IPS-18c (cell line): ENCODE measurements around the gene MAGI2.
"Not testable (repeated sequence)": the region's sequence is repeated elsewhere in the genome, so short reads cannot be mapped to it uniquely, and the experiment has no call there.

ENCODE experiments used
- H3K4me3 ChIP-seq: 2 replicates; pipeline ENCODE4 v1.7.0; 2013; ENCODE audit warnings: low read depth, mild to moderate bottlenecking, low read length, moderate library complexity; ENCODE audit not compliant: insufficient read depth
- H3K9me3 ChIP-seq: one replicate; pipeline ENCODE4 v1.6.1; 2013; ENCODE audit warnings: mild to moderate bottlenecking, low read length, moderate library complexity; ENCODE audit not compliant: control insufficient read depth, insufficient read depth

Gene MAGI2

GRCh38 chr7:79009647-79010046 is 443.8 kb downstream of the MAGI2 start:
- Histone ChIP-seq H3K4me3 (no peak overlapping the region), H3K9me3 (no peaks in the 10 kb centered on the region)

GRCh38 chr7:79008786-79009185 is 444.7 kb downstream of the MAGI2 start:
- no peak overlapping the region for H3K4me3 ChIP-seq
- H3K9me3 ChIP-seq = no peaks in the 10 kb centered on the region

GRCh38 chr7:78996013-78996412 is 457.5 kb downstream of the MAGI2 start:
- no peak overlapping the region for H3K4me3 ChIP-seq
- H3K9me3 ChIP-seq = no peaks in the 10 kb centered on the region

- Histone ChIP-seq H3K4me3 (no peak overlapping the region), H3K9me3 (no peaks in the 10 kb centered on the region)
Observed at GRCh38 chr7:78993341-78993740, 460.1 kb downstream of the MAGI2 start.

GRCh38 chr7:78985509-78985908 is 468.0 kb downstream of the MAGI2 start:
- no peaks in the 10 kb centered on the region for H3K9me3 ChIP-seq
- H3K4me3 ChIP-seq = no peak overlapping the region

- no peaks in the 10 kb centered on the region for H3K9me3 ChIP-seq
- no peak overlapping the region for H3K4me3 ChIP-seq
Observed at GRCh38 chr7:78983483-78983882, 470.0 kb downstream of the MAGI2 start.

- Histone ChIP-seq H3K9me3 (no peaks in the 10 kb centered on the region), H3K4me3 (no peak overlapping the region)
Observed at GRCh38 chr7:78970440-78970916, 483.0 kb downstream of the MAGI2 start.

- Histone ChIP-seq H3K9me3 (no peaks in the 10 kb centered on the region), H3K4me3 (no peak overlapping the region)
Observed at GRCh38 chr7:78968951-78969350, 484.5 kb downstream of the MAGI2 start.

GRCh38 chr7:78967561-78967960 is 485.9 kb downstream of the MAGI2 start:
- not testable (repeated sequence) for H3K9me3 ChIP-seq, H3K4me3 ChIP-seq

GRCh38 chr7:78967046-78967445 is 486.4 kb downstream of the MAGI2 start:
- H3K9me3 ChIP-seq = no peaks in the 10 kb centered on the region
- H3K4me3 ChIP-seq = no peak overlapping the region

- Histone ChIP-seq H3K4me3 (no peak overlapping the region), H3K9me3 (no peaks in the 10 kb centered on the region)
Observed at GRCh38 chr7:78959477-78959876, 494.0 kb downstream of the MAGI2 start.

- H3K4me3 ChIP-seq = no peak overlapping the region
- H3K9me3 ChIP-seq = no peaks in the 10 kb centered on the region
Observed at GRCh38 chr7:78955329-78955728, 498.1 kb downstream of the MAGI2 start.

GRCh38 chr7:78953726-78954363 is 499.6 kb downstream of the MAGI2 start:
- no peaks in the 10 kb centered on the region for H3K9me3 ChIP-seq
- H3K4me3 ChIP-seq = no peak overlapping the region

GRCh38 chr7:78953090-78953489 is 500.4 kb downstream of the MAGI2 start:
- Histone ChIP-seq H3K9me3 (no peaks in the 10 kb centered on the region), H3K4me3 (no peak overlapping the region)

- Histone ChIP-seq H3K4me3 (no peak overlapping the region), H3K9me3 (no peaks in the 10 kb centered on the region)
Observed at GRCh38 chr7:78939669-78940068, 513.8 kb downstream of the MAGI2 start.

GRCh38 chr7:78924581-78924980 is 528.9 kb downstream of the MAGI2 start:
- Histone ChIP-seq H3K4me3 (no peak overlapping the region), H3K9me3 (no peaks in the 10 kb centered on the region)

- Histone ChIP-seq H3K4me3 (no peak overlapping the region), H3K9me3 (no peaks in the 10 kb centered on the region)
Observed at GRCh38 chr7:78912781-78913180, 540.7 kb downstream of the MAGI2 start.

GRCh38 chr7:78906735-78907134 is 546.7 kb downstream of the MAGI2 start:
- no peak overlapping the region for H3K4me3 ChIP-seq
- no peaks in the 10 kb centered on the region for H3K9me3 ChIP-seq

GRCh38 chr7:78905436-78905835 is 548.0 kb downstream of the MAGI2 start:
- no peaks in the 10 kb centered on the region for H3K9me3 ChIP-seq
- no peak overlapping the region for H3K4me3 ChIP-seq
